ENCODE measurements around the gene GABPA. TPM values are rescaled to one million over a fixed set of nuclear protein-coding genes. Genes with fewer than 3 reads are reported as not detected.
A peak's percentile ranks its signal among the peaks of the same experiment; 100 is the strongest.
"Not testable (repeated sequence)": the region's sequence is repeated elsewhere in the genome, so short reads cannot be mapped to it uniquely, and the experiment has no call there.

The GABPA gene
- total RNA-seq, 1 donor from 2014 or later, result 28.7 TPM

DNA sequence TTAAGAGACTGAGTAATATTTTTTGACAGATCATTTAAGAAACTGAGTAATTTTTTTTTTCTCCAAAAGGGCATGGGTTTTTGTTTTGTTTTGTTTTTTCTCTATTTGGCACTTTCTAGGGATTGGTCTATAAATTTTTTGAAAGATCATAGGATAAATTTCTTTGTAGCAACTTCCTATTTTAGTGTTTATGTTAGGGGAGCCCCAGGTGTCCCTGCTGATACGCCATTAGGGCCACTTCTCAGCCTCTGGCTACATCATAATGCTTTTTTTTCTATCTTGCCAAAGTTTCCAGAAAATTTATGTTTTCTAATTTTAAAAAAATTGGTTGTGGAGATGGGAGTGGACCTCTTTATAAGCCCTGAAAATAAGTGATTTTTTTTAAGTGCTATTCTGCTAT lies 2.6 kb downstream of the GABPA start:
- no peak for DNase-seq (ENCODE audit: low read depth)

DNA sequence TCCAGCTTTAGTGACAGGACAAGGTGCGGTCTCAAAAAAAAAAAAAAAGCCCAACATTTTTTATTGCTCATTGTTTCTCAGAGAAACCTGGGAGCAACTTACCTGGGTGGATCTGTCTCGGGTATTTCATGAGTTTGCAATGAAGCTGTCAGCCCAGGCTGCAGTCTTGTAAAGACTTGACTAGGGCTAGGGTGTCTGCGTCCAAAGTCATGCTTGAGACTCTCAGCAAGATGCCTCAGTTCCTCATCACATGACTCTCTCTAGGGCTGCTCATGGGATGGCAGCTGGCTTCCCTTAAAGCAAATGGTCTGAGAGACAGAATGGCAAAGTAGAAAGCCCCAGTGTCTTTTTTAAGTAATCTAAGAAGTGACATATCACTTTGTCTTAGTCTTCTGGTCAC lies 8.1 kb downstream of the GABPA start:
- DNase-seq (ENCODE audit: low read depth), result peak; percentile 16

DNA sequence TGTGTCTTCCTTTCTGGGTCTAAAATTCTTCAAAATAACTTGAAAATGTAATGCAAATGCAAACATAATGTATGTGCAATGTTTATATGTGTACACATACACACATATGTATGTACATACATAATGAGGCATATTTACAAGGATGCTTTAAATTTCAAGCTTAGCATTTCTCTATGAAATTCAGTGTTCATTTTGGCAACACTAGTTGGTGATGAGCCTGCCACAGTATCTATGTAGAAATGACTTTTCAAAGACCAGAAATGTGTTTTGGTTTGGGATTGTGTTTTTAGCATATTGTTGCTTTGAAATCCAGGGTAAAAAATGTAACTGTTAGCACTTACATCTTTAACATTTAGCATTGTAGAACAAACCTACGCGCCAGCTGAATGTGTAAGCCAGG lies 10.1 kb downstream of the GABPA start:
- no peak for DNase-seq (ENCODE audit: low read depth)

DNA sequence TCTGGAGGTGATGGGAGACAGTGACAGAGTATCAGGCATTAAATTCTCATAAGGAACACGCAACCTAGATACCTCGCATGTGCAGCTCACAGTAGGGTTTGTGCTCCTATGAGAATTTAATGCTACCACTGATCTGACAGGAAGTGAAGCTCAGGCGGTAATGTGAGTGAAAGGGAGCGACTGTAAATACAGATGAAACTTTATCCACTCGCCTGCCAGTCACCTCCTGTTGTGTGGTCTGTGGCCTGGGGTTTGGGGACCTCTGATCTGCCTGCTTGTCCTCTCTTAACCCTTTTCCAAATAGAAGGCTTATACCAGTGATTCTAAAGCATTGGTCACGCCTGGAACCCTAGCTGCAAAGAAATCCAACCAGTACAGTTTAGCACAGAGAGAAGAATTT lies 15.3 kb downstream of the GABPA start:
- peak; percentile 92 for DNase-seq (ENCODE audit: low read depth)

DNA sequence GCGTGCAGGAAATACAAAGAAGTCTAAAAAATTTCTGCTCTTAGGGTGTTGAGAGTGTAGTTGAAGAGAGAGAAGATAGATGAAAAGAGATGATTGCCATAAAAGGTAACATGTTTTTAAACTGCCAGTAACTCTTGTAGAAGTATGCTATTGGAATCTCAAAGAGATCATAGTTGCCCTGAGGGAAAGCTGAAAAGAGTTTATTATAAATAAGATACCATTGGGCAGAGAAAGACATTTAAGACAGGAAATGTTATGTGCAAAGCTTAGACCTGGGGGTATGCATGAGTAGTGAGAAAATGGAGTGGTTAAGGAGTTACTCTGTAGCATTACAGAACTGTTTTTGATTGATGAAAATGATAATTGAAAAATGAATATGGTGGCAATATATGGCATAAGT lies 17.6 kb downstream of the GABPA start:
- no peak for DNase-seq (ENCODE audit: low read depth)

DNA sequence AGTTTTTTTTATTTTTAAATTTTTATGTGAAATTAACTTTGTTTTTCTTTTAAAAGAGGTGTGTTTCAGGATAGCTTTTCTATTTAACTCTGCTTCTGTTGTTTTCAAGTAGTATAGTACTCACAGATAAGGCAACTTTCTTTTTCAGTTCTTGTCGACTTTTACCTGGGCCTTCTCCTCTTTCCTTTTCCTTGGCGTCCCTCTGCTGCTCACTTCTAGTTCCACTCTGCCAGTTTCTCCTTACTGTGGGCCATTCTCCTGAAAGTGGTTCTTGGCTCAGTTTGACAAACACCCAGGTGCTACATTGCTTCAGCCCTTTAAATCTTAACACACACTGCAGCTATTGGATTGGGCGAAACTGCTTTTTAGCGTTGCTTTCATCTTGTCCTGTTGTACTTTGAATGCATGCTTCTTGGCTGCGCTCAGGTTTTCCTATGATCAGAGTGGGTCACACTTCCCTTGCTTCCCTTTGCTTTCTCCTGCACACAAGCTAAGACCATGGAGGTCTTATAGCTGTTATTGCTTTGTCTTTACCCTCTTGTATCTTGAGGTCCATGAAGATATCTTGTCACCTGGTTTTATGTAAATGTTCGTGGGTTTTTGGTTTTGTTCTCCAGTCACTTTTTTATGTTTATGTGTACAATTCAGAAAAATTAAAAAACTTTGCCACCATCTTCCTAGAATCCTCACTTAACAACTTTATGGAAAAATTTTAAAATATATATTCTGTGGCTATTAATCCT lies 21.6 kb downstream of the GABPA start:
- DNase-seq (ENCODE audit: low read depth), result no peak

DNA sequence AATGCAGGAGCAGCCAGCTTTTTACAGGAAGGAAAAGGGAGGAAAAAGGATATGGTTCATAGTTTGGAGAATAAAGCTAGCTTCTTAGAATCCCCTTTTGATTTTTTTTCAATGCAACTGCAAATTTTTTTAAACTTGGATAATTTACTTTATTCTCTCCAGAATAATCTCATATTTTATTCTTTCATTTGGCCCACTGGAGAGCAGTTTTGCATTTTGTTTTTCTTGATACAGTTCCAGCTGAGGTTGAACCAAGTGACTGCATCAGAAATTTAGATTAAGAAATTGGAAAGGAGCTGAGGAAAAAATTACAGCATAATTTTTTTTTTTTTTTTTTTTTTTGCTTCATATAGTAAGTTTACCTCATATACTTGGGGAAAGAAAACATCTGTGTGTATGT lies 22.8 kb downstream of the GABPA start:
- no peak for DNase-seq (ENCODE audit: low read depth)

DNA sequence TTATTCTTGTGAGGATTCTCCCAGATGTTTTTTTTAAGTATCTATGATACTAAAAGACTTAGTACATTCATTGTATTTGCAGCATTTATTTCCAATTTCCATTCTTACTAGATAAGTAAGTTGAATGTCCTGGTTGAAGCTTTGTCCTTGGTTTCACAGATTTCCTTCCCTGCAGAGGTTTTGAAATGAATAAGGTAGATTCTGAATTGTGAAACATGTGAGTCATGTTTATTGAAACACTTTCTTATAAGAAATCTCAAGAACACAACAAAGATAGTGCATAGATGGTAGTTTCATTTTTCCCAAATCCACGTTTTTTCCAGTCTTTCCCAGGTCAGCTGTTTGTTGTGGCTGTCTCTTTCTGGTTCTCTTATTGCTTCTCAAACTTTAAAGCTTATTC lies 24.8 kb downstream of the GABPA start:
- no peak for DNase-seq (ENCODE audit: low read depth)

DNA sequence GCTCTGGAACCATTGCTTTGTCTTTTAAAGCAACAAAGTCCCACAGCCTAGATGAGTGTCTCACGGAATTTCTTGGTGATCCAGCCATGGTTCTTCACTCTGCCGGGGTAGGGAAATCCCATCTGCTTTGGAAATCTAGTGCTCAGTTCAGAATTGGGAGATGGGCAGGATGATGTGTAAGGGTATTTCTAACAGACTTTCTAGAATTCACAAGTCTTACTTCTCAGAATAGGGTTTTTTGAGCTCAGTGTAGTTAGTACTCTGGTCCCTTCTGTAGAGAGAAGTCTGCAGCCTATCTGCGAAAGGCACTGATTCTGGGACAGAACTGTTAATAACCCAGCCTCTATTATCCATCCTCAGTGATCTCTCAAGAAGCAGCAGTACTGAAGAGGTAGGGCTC lies 25.3 kb downstream of the GABPA start:
- DNase-seq (ENCODE audit: low read depth), result no peak

DNA sequence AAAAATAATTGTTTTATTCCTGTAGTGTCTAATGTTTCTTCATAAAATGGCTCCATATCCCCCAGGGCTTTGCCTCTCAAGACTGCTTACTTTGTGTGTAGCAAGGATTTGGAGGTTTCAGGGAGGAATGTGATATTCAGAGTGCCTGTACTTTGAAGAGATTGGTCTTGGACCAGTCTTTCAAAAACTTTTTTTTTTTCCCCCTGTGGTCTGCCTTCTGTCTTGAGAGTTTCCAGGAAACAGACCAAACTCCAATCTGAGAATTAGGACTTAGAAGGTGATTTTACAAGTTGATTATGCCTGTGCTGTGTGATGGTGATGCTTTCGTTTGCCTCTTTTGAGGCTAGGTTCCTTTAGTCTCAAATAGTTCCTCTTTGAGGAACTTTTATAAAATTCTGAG lies 25.9 kb downstream of the GABPA start:
- DNase-seq (ENCODE audit: low read depth), result no peak

DNA sequence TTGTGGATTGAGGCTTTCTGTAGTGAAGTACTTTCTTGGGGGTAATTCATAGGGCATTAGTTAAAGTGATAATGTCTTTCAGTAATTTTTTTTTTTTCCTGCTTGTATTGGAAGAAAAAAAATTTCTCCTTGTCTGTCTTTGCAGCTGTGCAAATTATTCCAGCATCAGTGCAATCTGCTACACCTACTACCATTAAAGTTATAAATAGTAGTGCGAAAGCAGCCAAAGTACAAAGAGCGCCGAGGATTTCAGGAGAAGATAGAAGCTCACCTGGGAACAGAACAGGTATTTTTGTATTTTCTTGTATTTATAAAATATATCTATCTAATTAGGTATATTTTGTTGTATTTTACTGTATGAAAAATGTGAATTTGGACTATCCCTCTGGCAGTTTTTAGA lies 29.3 kb downstream of the GABPA start:
- no peak for DNase-seq (ENCODE audit: low read depth)

DNA sequence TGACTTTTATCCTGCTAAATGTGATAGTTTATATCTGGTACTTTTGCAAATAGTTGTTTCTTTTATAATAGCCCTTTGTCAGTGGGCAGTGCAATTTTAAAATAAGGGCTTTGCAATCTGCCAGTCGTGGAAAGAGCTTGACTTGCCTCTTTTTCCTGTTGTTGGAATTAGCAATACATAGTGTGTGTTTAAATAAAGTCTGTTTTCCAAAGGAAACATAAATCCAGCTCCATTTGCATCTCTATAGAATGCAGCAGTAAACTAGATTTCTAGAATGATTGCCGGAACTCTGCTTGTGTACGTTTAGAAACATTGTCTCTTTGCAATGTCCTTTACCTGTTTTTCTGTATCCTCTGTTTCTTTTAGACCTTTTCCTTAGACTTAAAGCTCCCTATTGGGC lies 33.1 kb downstream of the GABPA start:
- DNase-seq (ENCODE audit: low read depth), result no peak

DNA sequence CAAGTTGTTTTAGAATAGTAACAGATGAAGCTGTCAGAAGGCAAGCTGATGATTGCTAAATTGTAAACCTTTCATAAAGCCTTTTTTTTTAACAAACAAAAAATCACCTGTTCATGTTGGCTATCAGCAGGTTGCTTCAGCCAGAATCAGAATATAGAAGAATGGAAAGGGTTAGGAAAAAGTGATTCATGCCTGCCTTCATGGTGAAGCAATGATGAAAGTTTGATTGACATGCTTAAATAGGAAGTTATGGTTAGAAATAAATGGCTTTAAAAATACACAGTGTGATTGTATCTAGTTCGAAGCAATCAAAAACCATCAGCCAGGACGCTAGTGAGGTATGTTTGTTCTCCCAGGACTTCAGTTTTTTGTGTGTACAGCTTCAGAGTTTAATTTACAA lies 37.9 kb downstream of the GABPA start:
- no peak for DNase-seq (ENCODE audit: low read depth)

DNA sequence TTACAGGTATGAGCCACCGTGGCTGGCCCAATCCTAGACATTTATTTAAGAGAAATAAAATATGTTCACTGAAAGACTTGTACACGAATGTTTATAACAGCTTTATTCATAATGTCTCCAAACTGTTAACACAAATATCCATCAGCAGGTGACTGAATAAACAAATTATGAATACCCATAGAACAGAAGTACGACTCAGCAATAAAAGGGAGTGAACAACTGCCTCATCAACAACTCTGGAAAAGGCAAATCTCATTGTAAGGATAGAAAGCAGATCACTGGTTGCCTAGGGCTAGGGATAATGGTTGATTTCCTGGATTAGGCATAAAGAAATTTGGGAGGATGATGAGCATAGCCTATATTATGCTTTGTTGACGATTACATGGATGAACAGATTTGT lies 41.7 kb downstream of the GABPA start:
- DNase-seq (ENCODE audit: low read depth), result no peak

DNA sequence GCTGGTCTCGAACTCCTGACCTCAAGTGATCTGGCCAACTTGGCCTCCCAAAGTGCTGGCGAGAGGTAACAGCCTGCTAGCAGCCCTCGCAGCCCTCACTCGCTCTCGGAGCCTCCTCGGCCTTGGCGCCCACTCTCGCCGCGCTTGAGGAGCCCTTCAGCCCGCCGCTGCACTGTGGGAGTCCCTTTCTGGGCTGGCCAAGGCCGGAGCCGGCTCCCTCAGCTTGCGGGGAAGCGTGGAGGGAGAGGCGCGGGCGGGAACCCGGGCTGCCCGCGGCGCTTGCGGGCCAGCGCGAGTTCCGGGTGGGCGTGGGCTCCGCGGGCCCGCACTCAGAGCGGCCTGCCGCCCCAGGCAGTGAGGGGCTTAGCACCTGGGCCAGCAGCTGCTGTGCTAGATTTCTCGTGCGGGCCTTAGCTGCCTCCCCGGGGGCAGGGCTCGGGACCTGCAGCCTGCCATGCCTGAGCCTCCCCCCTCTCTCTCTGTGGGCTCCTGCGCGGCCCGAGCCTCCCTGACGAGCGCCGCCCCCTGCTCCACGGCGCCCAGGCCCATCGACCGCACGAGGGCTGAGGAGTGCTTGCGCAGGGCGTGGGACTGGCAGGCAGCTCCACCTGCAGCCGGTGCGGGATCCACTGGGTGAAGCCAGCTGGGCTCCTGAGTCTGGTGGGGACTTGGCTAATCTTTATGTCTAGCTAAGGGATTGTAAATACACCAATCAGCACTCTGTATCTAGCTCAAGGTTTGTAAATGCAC lies 43.5 kb downstream of the GABPA start:
- not testable (repeated sequence) for DNase-seq (ENCODE audit: low read depth)

DNA sequence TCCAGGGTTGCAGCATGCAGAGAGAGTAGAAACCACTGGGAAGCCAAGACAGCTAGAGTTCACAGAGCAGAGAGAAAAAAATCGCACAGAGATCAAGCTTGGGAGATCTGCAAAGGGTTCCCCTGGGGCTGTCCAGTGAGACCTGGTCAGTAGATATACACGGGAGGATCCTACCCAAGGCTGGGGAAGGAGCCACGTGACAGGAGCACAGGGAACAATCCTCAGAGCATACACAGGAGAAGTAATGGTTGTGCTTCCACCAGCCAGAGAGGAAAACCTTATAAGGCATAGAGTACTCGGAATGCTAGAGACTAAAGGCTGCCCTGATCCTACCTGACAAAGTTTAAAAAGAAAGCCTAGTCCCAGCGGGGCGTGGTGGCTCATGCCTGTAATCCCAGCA lies 53.9 kb downstream of the GABPA start:
- no peak for DNase-seq (ENCODE audit: low read depth)

DNA sequence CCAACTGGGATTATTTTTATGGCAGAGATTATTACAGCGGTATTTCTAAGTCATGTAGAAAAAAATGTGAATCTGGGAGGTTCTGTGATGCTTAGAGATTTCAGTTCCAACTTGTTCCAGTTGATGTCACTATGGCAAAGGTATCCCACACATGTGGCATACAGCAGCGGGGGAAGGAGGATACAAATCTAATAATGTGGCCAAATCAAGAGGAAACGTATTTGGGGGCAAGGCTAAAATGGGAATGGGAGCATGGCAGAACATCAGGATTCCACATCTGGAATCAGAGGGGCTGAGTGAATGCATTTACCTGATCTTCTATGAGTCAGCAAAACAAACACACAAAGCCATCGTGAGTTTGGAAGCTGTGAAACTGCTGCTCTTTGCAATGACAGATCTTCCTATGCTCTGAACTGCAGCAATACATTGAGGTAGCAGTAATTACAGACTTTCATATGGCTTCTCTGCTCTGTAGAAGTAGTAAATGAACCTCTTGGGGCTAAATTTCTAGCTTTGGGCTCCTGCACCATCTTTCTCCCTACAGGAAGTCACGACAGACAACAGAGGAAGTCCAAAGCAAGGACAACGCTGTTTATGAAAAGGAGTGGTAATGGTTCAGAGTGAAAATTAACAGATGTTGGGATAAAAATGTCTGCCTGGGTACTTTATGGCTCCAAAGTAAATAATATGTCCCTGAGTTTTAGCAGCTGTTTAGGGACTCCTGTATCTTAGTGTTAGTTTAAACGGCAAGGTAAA lies 55.5 kb downstream of the GABPA start:
- DNase-seq (ENCODE audit: low read depth), result peak; percentile 55

DNA sequence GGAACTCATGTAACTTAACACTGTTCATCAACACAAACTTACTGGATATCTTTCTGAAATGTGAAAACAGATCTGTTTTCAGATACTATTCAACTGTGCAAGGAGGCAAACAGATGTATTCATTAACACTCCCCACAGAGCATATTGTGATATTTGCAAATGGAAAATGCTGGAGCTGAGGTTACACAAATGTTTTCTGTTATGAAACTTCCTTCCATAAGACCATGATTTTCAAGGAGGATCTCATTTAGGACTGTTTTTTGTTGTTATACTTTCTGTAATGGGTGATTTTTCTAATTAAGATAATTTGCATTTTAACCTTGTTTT lies 56.1 kb downstream of the GABPA start:
- DNase-seq (ENCODE audit: low read depth), result no peak

DNA sequence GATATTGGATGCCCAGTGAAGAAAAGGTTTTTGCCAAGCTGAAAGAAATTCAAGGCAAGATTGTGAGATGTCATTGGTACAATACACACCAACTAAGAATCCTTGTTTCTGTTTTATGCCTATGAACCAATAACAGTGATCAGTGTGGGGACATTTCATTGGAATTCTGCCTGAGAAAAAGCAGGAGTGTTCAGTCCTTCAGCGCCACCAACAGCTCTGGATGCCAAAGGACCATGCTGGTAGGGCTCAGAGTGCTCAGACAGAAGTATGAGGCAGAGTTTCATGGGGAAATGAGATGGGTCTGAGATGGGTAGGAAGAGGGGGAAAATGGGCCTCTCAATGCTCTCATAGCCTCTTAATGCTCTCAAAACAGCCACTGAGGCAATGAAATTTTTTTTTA lies 56.5 kb downstream of the GABPA start:
- DNase-seq (ENCODE audit: low read depth), result no peak

DNA sequence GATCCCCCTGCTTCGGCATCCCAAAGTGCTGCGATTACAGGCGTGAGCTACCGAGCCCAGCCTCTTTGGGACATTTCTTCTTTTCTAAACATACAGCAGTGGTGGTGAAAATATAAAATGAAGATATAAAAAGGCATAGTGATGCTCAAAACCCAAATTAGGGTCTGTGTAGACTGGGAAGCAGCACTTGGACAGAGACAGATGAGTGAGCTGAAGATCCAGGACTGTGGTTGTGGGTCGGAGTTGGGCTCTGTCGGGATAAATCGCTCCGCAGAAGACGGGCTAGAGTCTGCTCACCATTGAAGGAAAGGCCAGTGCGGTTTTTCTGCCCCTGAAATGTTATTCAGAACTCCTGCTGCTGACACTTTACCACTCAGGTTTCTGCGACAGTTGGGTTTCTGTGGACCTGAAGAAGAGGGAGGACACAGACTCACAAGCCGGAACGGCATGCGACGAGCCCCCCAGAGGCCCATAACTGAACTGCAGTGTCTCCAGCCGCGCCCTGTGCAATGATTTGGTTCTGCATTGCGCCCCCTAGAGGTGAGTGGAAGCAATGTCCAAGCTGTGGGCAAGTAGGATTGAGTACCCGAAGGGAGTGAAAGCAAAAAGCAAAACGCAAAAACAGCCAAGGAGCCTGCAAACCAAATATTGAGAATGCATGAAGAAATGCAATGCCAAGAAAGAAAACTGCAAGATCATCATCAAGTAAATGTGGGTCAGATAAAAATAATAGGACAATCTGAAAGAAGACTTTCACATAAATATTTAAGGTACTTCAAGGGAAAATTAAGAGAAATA lies 66.6 kb downstream of the GABPA start:
- peak; percentile 84 for DNase-seq (ENCODE audit: low read depth)

DNA sequence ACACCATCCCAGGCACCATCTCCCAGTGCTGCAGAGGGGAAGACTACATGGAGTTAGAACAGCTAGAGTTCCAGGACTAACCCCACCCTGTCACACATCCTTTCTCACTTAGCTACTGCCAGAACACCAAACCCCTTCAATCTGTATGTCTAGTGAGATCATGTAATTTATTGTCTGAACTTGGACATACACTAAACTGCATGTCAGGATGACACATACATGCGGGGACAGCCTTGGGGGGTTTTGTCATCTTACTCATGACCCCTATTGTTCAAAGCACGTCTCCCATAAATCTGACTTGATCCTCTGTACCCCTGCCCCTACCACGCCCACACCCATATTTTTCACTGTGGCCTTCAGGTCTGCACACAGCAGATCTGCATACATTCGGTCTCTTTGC lies 71.3 kb downstream of the GABPA start:
- DNase-seq (ENCODE audit: low read depth), result no peak

DNA sequence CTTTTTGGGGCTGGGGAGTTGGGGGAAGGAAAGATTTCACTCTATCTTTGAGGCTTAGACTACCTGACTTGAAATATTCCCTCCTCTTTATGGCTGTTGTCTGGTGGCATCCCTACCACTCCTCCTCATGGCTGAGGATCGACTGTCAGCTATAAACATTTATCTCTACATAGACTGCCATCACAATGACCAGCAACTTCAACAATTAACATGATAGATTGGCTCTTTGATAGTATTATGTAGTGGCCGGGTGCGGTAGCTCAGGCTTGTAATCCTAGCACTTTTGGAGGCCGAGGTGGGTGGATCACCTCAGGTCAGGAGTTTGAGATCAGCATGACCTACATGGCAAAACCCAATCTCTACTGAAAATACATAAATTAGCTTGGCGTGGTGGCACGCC lies 72.4 kb downstream of the GABPA start:
- no peak for DNase-seq (ENCODE audit: low read depth)

All from myocyte (in vitro differentiated cells).